Brain microvascular endothelial cell (primary cell): ENCODE results near the gene ANGEL1.
A peak's percentile ranks its signal among the peaks of the same experiment; 100 is the strongest.

Source experiments
- DNase-seq: peaks from one replicate; pipeline ENCODE4 v3.0.0-alpha.2; 2020
- H3K27ac ChIP-seq: fragments of 250-450 bp; sonication (Bioruptor Pico); 2 replicates; pipeline ENCODE4 v1.5.1; 2020; ENCODE audit warnings: mild to moderate bottlenecking, moderate library complexity
- H3K27me3 ChIP-seq: fragments of 250-450 bp; sonication (Bioruptor Pico); replicated peaks from 2 replicates; pipeline ENCODE4 v1.5.1; 2020; ENCODE audit warnings: mild to moderate bottlenecking
- H3K36me3 ChIP-seq: fragments of 250-450 bp; sonication (Bioruptor Pico); replicated peaks from 2 replicates; pipeline ENCODE4 v1.5.1; 2020; ENCODE audit warnings: mild to moderate bottlenecking
- H3K4me3 ChIP-seq: 2 replicates; pipeline ENCODE4 v1.5.1; 2011; ENCODE audit warnings: low read depth, mild to moderate bottlenecking, control low read depth, low read length, moderate library complexity
- in situ Hi-C: cut with HindIII; loops from 2 replicates; pipeline ENCODE4 v1.10.0; 2017; ENCODE audit warnings: low sequenced_read_pairs, low pct_ligation_motif_present
- TF ChIP-seq, protein P1 (sequence below): IDR thresholded peaks from 2 replicates; pipeline ENCODE4 v1.5.1; 2011; ENCODE audit warnings: low read depth, mild to moderate bottlenecking, moderate library complexity, low read length, control low read depth, inconsistent platforms; ENCODE audit errors: missing control alignments

Gene ANGEL1

DNA sequence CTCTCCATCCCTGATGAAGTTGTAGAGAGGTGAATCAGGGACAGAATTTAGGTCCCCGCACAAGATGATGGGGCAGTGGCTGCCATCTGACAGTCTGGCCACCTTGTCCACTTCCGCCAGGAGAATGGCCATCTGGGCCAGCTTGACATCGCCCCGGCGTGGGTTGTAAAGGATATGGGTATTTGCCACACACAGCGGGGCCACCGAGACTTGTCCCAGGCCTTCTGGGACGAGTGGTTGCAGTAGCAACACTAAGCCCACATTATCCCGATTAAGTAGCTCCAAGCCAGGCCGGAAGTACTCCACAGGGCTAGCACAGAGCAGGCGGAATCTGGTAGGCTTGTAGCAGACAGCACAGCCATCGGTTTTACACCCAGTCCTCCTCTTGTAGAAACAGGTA, 6.2 kb downstream of the ANGEL1 start:
- no peak for DNase-seq
- peaks cover 21% of the 10 kb centered on the region for H3K36me3 ChIP-seq
- no peaks in the 10 kb centered on the region for H3K27me3 ChIP-seq
- no peak overlapping the region for H3K27ac ChIP-seq
- no peak overlapping the region for H3K4me3 ChIP-seq
- TF ChIP-seq, protein P1, sequence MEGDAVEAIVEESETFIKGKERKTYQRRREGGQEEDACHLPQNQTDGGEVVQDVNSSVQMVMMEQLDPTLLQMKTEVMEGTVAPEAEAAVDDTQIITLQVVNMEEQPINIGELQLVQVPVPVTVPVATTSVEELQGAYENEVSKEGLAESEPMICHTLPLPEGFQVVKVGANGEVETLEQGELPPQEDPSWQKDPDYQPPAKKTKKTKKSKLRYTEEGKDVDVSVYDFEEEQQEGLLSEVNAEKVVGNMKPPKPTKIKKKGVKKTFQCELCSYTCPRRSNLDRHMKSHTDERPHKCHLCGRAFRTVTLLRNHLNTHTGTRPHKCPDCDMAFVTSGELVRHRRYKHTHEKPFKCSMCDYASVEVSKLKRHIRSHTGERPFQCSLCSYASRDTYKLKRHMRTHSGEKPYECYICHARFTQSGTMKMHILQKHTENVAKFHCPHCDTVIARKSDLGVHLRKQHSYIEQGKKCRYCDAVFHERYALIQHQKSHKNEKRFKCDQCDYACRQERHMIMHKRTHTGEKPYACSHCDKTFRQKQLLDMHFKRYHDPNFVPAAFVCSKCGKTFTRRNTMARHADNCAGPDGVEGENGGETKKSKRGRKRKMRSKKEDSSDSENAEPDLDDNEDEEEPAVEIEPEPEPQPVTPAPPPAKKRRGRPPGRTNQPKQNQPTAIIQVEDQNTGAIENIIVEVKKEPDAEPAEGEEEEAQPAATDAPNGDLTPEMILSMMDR: no peak
- in situ Hi-C loops: no loop called here

- in situ Hi-C loops: no loop called here
- Histone ChIP-seq H3K36me3 (peaks cover 10% of the 10 kb centered on the region), H3K4me3 (no peak overlapping the region), H3K27ac (no peak overlapping the region), H3K27me3 (no peaks in the 10 kb centered on the region)
- no peak for DNase-seq
- TF ChIP-seq, protein P1: no peak
Measured at GRCh38 chr14:76793956-76794355, 18.7 kb downstream of the ANGEL1 start.

GRCh38 chr14:76793324-76793723, 19.4 kb downstream of the ANGEL1 start:
- peaks cover 13% of the 10 kb centered on the region for H3K36me3 ChIP-seq
- in situ Hi-C loops: no loop called here
- no peak overlapping the region for H3K4me3 ChIP-seq
- H3K27me3 ChIP-seq: no peaks in the 10 kb centered on the region
- H3K27ac ChIP-seq: no peak overlapping the region
- TF ChIP-seq, protein P1: no peak
- no peak for DNase-seq

DNA sequence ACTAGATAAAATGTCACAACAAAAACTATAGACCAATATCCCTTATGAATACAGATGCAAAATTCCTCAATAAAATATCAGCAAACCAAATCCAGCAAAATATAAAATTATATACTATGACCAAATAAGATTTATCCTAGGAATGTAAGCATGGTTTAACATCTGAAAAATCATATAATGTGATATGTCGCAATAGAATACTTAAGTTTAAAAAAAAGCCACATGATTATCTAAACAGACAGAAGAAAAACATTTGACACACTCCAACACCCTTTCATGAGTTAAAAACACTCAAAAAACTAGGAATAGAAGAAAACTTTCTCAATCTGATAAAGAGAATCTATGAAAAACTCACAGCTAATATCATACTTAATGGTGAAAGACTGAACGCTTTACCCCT, 20.3 kb downstream of the ANGEL1 start:
- Histone ChIP-seq H3K4me3 (no peak overlapping the region), H3K27ac (no peak overlapping the region), H3K36me3 (peaks cover 13% of the 10 kb centered on the region), H3K27me3 (no peaks in the 10 kb centered on the region)
- TF ChIP-seq, protein P1: no peak
- no peak for DNase-seq
- in situ Hi-C loops: no loop called here

GRCh38 chr14:76786601-76787000, 26.1 kb downstream of the ANGEL1 start:
- in situ Hi-C loops: no loop called here
- no peak for DNase-seq
- H3K27ac ChIP-seq: no peak overlapping the region
- no peaks in the 10 kb centered on the region for H3K27me3 ChIP-seq
- TF ChIP-seq, protein P1: no peak
- H3K4me3 ChIP-seq: no peak overlapping the region
- H3K36me3 ChIP-seq: peaks cover 13% of the 10 kb centered on the region

DNA sequence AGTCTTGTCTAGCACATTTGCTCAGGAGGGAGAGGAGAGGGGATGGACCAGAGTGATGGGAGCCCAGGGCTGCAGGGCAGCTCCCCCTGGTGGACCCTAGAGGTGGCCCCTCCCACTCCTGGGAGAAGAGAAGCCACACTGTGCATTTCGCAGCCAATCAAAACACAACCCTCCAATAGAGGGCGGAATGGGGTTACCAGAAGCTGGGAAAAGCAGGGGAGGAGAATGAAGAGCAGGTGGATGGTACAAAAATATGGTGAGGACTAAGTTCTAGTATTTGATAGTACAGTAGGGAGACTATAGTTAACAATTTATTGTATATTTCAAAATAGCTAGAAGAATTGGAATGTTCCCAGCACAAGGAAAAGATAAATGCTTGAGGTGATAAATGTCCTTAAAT, 27.8 kb downstream of the ANGEL1 start:
- H3K4me3 ChIP-seq: no peak overlapping the region
- in situ Hi-C loops: no loop called here
- H3K36me3 ChIP-seq: peaks cover 7% of the 10 kb centered on the region
- H3K27me3 ChIP-seq: no peaks in the 10 kb centered on the region
- TF ChIP-seq, protein P1: peak; percentile 99
- H3K27ac ChIP-seq: no peak overlapping the region
- peak; percentile 80 for DNase-seq
